Ascending aorta (tissue), 2 donors: ENCODE measurements around the gene B3GNT5. TPM values are rescaled to one million over a fixed set of nuclear protein-coding genes. Genes with fewer than 3 reads are reported as not detected.

Source experiments
- DNase-seq, 2 donors: peaks; one replicate each; pipeline ENCODE4 v3.0.0-alpha.2; 2019; ENCODE audit warnings: low spot score in 2 of 2
- H3K27ac ChIP-seq, 2 donors: fragments of 200-600 bp; sonication (generic); one replicate each; pipeline ENCODE4 v1.5.1; 2016 to 2017; ENCODE audit warnings: mild to moderate bottlenecking in 1 of 2
- H3K27me3 ChIP-seq: fragments of 200-600 bp; sonication (generic); one replicate; pipeline ENCODE4 v1.5.1; 2017
- H3K36me3 ChIP-seq, 2 donors: fragments of 200-600 bp; sonication (generic); one replicate each; pipeline ENCODE4 v1.5.1; 2016
- H3K4me1 ChIP-seq, 2 donors: fragments of 200-600 bp; sonication (generic); one replicate each; pipeline ENCODE4 v1.5.1; 2016 to 2017; ENCODE audit warnings: mild to moderate bottlenecking in 1 of 2
- H3K4me3 ChIP-seq, 2 donors: fragments of 200-600 bp; sonication (generic); one replicate each; pipeline ENCODE4 v1.5.1; 2016 to 2017; ENCODE audit warnings: mild to moderate bottlenecking in 1 of 2
- H3K9me3 ChIP-seq, 2 donors: fragments of 200-600 bp; sonication (generic); one replicate each; pipeline ENCODE4 v1.5.1; 2016
- intact Hi-C: fragments of 100-400 bp; cut with DNase I; formaldehyde crosslinking; loops from one replicate; pipeline ENCODE4 v1.15.1; 2023
- total RNA-seq: library from RNA; depleted of rRNA; stranded (reverse); fragments of >200 nt; gene quantifications from one replicate; pipeline ENCODE4 v1.1.0, GENCODE V29; 2016
- TF ChIP-seq, protein P1 (sequence below), 3 experiments: fragments of 200-600 bp in 2 of 3; fragments of 450-650 bp in 1 of 3; sonication (generic) in 2 of 3; IDR thresholded peaks; one replicate each; pipeline ENCODE4 v1.5.1; 2016 to 2019; ENCODE audit warnings: antibody characterized with exemption in 3 of 3, mild to moderate bottlenecking in 1 of 3, moderate library complexity in 1 of 3

The B3GNT5 gene
- total RNA-seq, 1 donor from 2014 or later = 0.11 TPM

DNA sequence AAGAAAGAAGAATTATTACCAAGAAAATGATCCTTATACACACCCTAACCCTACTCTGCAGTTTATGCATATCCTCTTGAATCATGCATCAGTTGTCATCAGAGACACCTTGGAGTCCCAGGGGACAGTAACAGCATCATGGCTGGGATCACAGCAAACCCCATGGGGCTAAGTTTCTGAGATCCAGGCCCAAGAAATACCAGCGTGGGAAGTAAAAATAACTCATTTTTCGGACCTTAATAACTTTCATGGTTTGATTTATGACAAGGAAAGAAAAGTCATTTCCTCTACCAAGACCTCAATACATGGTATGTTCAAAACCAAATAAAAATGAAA, 38.8 kb upstream of the B3GNT5 start:
- Histone ChIP-seq H3K27me3 (no peaks in the 10 kb centered on the region), H3K27ac (no peak overlapping the region)

DNA sequence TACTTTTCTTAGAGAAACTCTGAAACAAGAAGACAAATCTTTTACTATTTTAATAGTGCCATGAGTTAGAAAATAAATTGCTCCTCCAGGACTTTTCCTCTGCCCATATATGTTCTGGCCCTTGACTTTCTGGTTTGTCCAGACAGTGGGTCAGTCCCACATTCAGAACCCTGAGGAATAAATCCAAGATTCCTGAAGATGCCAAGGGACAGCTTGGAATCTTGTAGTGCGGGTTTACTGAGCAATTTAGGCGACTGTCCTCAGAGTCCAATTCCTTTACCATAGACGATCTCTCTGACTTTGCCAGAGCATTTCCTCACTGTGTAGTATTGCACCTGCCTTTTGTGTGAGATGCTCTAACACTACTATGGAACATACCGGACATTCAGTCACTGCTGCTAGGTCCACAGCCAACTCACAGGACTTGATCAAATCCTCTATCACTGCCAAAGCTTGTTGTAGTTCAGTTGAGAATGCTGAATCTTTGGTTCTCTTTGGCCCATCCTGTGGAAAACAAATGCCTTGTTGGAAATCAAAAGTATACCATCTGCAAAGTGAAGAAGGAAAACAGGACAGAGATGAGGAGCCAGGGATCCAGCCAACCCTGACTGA, 37.4 kb upstream of the B3GNT5 start:
- H3K27me3 ChIP-seq = no peaks in the 10 kb centered on the region
- TF ChIP-seq, protein P1, sequence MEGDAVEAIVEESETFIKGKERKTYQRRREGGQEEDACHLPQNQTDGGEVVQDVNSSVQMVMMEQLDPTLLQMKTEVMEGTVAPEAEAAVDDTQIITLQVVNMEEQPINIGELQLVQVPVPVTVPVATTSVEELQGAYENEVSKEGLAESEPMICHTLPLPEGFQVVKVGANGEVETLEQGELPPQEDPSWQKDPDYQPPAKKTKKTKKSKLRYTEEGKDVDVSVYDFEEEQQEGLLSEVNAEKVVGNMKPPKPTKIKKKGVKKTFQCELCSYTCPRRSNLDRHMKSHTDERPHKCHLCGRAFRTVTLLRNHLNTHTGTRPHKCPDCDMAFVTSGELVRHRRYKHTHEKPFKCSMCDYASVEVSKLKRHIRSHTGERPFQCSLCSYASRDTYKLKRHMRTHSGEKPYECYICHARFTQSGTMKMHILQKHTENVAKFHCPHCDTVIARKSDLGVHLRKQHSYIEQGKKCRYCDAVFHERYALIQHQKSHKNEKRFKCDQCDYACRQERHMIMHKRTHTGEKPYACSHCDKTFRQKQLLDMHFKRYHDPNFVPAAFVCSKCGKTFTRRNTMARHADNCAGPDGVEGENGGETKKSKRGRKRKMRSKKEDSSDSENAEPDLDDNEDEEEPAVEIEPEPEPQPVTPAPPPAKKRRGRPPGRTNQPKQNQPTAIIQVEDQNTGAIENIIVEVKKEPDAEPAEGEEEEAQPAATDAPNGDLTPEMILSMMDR (IDR thresholded peaks at IDR 0.05) = no peak
- no peak overlapping the region for H3K27ac ChIP-seq
- intact Hi-C loops = no loop called here
- H3K4me3 ChIP-seq = no peak overlapping the region
- H3K9me3 ChIP-seq = no peaks in the 10 kb centered on the region
- no peaks in the 10 kb centered on the region for H3K36me3 ChIP-seq
- DNase-seq = no peak
- no peaks in the 10 kb centered on the region for H3K4me1 ChIP-seq

More for the DNA sequence above, 38.8 kb upstream of the B3GNT5 start:
- no peak for DNase-seq
- Histone ChIP-seq H3K36me3 (no peaks in the 10 kb centered on the region), H3K4me1 (no peaks in the 10 kb centered on the region), H3K4me3 (no peak overlapping the region), H3K9me3 (no peaks in the 10 kb centered on the region)
- intact Hi-C loops = no loop called here
- TF ChIP-seq, protein P1 (IDR thresholded peaks at IDR 0.05) = no peak

DNA sequence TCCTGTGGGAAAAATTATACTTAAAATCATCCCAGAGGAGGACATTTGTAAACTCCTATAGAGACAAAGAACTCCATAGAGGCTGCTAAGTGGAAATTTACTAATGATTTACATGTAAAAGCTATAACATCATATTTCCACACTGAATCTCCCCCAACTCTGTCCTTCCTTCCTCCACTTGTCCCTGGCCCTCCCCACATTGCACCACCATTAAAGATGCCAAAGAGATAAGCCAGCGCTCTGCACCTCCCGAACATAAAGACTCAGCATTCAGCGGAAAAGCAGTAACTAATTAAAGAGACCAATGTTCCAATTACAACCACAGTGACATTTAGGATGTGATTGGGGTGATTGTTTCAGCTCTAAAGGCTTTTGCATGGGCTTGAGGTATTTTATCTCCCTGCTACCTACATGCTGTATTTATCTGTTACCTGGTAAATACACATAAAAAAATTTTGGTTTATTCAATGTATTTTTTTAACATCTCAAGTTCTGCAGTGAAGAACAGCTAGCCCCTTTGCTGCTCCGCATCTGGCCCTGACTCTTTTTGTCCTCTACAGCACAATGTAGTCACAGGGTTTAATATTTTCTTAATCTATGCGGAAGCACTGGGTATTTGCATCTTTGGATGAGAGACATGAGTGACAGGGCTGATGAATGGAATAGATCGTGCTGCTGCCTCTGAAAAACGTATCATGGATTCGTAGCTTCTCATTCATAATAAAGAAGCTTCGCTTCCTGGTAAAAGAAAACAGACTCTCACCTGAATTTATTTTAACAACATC, 35.3 kb upstream of the B3GNT5 start:
- H3K27ac ChIP-seq = no peak overlapping the region
- TF ChIP-seq, protein P1 (IDR thresholded peaks at IDR 0.05) = no peak
- no peaks in the 10 kb centered on the region for H3K36me3 ChIP-seq
- H3K4me3 ChIP-seq = no peak overlapping the region
- intact Hi-C loops = no loop called here
- no peak for DNase-seq
- no peaks in the 10 kb centered on the region for H3K9me3 ChIP-seq
- H3K27me3 ChIP-seq = no peaks in the 10 kb centered on the region
- no peaks in the 10 kb centered on the region for H3K4me1 ChIP-seq

DNA sequence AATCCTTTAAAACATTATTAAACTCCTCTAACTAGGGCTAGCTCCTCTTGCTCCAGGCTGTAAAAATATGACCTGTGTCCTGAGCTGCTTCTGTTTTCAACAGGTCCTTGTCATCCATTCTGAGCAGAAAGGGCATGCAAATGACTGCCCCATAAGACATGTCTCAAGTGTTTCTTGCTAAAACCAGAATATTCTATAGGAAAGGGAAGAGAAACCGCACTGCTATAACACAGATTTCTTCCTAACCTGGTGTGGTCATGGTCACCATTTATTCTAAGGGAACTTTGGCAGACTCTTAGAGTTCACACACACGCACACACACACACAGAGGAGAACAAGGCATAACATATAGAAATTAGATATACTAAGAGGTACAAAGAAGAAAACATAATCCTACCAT, 34.2 kb upstream of the B3GNT5 start:
- H3K27ac ChIP-seq = no peak overlapping the region
- TF ChIP-seq, protein P1 (IDR thresholded peaks at IDR 0.05) = no peak
- H3K27me3 ChIP-seq = no peaks in the 10 kb centered on the region
- intact Hi-C loops = no loop called here
- no peaks in the 10 kb centered on the region for H3K36me3 ChIP-seq
- H3K4me1 ChIP-seq = no peaks in the 10 kb centered on the region
- no peaks in the 10 kb centered on the region for H3K9me3 ChIP-seq
- H3K4me3 ChIP-seq = no peak overlapping the region
- no peak for DNase-seq

DNA sequence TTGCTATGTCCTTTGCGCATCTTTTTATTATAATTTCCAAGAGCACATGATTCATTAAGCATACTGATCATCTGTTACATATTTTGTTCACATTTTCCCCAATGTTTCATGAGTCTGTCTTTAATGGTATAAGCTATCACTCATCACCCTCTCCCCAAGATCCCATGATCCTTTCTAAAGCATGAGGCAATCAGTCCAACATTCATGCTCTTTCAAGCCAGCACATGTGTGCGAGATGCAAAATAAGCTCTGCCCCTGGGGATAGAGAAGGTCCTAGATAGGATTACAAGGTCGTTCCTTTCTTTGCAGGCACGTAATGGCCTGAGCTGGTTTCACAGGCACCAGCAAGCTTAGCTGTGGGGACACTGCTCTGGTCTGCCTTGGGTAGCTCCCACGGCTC, 32.2 kb upstream of the B3GNT5 start:
- H3K27me3 ChIP-seq = no peaks in the 10 kb centered on the region
- no peak overlapping the region for H3K4me3 ChIP-seq
- no peaks in the 10 kb centered on the region for H3K4me1 ChIP-seq
- H3K36me3 ChIP-seq = no peaks in the 10 kb centered on the region
- H3K27ac ChIP-seq = no peak overlapping the region
- no peaks in the 10 kb centered on the region for H3K9me3 ChIP-seq
- intact Hi-C loops = no loop called here
- TF ChIP-seq, protein P1 (IDR thresholded peaks at IDR 0.05) = no peak
- no peak for DNase-seq
